DMS153 (cell line): ENCODE data around the gene PCDHA13.
"Not testable (repeated sequence)": the region's sequence is repeated elsewhere in the genome, so short reads cannot be mapped to it uniquely, and the experiment has no call there.

Source experiments
- DNase-seq: peaks from one replicate; lab custom pipeline; 2025; lab: John Stamatoyannopoulos, UW

Gene PCDHA13

DNA sequence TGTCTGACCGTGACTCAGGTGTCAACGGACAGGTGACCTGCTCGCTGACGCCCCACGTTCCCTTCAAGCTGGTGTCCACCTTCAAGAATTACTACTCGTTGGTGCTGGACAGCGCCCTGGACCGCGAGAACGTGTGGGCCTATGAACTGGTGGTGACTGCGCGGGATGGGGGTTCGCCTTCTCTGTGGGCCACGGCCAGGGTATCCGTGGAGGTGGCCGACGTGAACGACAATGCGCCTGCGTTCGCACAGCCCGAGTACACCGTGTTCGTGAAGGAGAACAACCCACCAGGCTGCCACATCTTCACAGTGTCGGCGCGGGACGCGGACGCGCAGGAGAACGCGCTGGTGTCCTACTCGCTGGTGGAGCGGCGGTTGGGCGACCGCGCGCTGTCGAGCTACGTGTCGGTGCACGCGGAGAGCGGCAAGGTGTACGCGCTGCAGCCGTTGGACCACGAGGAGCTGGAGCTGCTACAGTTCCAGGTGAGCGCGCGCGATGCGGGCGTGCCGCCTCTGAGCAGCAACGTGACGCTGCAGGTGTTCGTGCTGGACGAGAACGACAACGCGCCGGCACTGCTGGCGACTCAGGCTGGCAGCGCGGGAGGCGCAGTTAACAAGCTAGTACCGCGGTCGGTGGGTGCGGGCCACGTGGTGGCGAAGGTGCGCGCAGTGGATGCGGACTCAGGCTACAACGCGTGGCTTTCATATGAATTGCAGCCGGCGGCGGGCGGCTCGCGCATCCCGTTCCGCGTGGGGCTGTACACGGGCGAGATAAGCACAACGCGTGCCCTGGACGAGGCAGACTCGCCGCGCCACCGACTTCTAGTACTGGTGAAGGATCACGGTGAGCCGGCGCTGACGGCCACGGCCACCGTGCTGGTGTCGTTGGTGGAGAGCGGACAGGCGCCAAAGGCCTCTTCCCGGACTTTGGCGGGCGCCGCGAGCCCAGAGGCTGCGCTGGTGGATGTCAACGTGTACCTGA lies 11.4 kb upstream of the PCDHA13 start:
- DNase-seq, result no peak

DNA sequence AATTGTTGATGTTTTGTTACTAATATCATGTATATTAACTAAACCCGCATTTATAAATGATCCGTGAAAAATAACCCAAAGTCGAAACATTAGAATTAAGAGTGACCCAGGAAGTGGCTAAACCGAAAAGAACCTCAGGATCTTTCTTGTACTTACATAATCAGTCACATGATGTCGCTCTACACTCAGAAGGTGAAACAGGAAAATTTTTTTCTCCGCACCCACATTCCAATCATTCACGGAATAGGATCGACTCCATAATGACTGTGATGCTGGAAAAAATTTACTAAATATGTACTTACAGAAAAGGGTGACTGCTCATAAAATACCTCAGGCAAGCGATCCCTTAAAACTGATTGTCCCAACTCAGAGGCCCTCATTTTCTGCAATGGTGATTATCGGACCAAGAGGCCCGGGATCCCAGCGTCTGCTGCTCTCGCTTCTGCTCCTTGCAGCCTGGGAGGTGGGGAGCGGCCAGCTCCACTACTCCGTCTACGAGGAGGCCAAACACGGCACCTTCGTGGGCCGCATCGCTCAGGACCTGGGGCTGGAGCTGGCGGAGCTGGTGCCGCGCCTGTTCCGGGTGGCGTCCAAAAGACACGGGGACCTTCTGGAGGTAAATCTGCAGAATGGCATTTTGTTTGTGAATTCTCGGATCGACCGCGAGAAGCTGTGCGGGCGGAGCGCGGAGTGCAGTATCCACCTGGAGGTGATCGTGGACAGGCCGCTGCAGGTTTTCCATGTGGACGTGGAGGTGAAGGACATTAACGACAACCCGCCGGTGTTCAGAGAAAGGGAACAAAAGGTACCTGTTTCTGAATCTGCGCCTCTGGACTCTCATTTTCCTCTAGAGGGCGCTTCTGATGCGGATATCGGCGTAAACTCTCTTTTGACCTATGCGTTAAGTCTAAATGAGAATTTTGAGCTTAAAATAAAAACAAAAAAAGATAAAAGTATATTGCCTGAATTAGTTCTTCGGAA lies 6.5 kb upstream of the PCDHA13 start, which contains the start of gene PCDHA12:
Gene PCDHA12 (plus strand): TSS at position 224 of the 981 bp plus-strand sequence. CDS start 165 bp downstream, at position 389.
- peak; percentile 58 for DNase-seq

DNA sequence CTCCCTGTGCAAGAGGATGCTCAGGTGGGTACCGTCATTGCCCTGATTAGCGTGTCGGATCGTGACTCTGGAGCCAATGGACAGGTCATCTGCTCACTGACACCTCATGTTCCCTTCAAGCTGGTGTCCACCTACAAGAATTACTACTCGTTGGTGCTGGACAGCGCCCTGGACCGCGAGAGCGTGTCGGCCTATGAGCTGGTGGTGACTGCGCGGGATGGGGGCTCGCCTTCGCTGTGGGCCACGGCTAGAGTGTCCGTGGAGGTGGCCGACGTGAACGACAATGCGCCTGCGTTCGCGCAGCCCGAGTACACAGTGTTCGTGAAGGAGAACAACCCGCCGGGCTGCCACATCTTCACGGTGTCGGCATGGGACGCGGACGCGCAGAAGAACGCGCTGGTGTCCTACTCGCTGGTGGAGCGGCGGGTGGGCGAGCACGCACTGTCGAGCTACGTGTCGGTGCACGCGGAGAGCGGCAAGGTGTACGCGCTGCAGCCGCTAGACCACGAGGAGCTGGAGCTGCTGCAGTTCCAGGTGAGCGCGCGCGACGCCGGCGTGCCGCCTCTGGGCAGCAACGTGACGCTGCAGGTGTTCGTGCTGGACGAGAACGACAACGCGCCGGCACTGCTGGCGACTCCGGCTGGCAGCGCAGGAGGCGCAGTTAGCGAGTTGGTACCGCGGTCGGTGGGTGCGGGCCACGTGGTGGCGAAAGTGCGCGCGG lies 5.2 kb upstream of the PCDHA13 start:
- not testable (repeated sequence) for DNase-seq

DNA sequence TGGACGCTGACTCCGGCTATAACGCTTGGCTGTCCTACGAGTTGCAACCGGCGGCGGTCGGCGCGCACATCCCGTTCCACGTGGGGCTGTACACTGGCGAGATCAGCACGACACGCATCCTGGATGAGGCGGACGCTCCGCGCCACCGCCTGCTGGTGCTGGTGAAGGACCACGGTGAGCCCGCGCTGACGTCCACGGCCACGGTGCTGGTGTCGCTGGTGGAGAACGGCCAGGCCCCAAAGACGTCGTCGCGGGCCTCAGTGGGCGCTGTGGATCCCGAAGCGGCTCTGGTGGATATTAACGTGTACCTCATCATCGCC lies 4.7 kb upstream of the PCDHA13 start:
- DNase-seq, result no peak

DNA sequence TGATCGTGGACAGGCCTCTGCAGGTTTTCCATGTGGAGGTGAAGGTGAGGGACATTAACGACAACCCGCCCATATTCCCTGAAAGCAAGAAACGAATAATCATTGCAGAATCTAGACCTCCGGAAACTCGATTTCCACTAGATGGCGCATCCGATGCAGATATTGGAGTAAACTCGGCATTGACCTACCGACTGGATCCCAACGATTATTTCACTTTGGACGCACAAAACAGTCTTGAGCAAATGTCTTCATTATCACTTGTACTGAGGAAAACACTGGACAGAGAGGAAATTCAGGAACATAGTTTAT lies 621 bp downstream of the PCDHA13 start:
- no peak for DNase-seq

DNA sequence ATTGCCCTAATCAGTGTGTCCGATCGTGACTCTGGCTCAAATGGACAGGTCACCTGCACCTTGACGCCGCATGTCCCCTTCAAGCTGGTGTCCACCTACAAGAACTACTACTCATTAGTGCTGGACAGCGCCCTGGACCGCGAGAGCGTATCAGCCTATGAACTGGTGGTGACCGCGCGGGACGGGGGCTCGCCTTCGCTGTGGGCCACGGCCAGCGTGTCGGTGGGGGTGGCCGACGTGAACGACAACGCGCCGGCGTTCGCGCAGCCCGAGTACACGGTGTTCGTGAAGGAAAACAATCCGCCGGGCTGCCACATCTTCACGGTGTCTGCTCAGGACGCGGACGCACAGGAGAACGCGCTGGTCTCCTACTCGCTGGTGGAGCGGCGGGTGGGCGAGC lies 1.4 kb downstream of the PCDHA13 start:
- no peak for DNase-seq

DNA sequence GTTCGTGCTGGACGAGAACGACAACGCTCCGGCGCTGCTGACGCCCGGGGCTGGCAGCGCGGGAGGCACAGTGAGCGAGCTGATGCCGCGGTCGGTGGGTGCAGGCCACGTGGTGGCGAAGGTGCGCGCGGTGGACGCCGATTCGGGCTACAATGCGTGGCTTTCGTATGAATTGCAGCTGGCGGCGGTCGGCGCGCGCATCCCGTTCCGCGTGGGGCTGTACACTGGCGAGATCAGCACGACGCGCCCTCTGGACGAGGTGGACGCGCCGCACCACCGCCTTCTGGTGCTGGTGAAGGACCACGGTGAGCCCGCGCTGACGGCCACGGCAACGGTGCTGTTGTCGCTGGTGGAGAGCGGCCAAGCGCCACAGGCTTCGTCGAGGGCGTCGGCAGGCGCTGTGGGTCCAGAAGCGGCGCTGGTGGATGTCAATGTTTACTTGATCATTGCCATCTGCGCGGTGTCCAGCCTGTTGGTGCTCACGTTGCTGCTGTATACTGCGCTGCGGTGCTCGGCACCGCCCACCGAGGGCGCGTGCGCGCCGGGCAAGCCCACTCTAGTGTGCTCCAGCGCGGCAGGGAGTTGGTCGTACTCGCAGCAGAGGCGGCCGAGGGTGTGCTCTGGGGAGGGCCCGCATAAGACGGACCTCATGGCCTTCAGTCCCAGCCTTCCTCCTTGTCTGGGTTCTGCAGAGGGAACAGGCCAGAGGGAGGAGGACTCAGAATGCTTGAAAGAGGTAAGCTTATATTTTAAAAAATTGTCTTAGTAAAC lies 2.2 kb downstream of the PCDHA13 start:
- DNase-seq, result no peak

DNA sequence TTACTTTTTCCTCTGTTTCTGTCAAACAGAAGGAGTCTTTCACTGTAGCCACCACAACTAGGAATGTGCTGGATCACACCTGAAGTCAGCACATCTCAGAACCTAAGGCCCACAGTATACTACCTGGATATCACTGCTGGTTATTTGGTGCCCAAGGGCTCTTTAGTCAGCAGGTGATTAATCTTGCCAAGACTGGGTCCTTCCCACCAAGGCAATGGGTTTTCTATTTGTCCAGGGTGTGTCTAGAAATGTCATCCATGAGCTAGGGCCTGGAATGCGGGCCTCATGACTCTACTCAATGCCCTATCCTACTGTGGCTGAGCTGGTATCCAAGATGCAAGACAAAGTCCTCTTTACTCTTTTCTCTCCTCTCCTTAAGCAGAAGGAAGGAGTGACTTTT lies 34.4 kb downstream of the PCDHA13 start:
- DNase-seq, result no peak

DNA sequence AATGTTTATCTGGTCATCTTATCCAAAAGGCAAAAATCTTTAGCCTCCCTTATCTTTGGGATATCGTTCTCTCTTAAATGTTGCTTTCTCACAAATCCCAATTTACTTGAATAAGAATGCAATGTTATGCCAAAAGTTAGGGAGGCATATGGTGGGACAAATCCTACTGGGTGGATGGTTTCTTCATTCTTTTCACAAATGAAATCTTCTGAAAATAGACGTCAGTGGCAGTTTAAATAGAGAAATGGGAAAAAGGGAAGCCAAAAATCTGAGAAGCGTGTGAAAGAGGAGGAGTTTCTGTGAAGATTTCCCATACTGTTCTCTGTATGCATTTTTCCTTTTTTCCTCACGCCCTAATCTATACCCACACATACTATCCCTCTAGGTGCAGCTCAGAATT lies 41.7 kb downstream of the PCDHA13 start:
- no peak for DNase-seq

DNA sequence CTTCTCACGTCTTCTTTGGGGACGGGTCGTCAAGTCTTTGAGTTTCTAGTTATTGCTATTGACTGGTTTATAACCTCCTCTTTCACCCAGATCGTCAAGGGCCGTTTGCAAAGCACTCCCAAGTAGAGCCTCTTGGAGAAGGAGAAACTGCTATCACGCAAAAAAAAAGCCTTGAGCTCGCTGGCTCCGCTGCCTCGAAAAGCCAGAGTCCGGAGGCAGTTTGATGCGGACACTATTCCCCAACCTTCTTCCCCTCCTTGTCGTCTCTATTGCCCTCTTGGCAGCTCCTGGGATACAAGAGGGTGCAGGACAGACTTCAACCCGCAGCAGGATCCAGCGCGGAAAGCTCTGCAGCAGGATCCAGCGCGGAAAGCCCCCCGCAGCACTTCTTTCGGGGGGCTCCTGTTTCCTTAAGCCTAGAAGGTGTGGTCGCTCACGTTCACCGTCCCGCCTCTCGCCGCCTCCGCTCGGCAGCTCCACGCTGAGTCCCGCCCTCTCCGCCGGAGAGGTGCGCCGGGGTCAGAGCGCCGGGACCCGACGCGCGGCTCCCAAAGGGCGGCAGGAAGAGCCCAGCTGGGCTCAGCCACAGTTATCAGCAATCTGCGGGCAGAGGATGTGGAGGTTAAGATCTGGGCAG lies 44.0 kb downstream of the PCDHA13 start, which contains the start of gene PCDHAC1:
Gene PCDHAC1 (plus strand): TSS at position 494 of the 637 bp plus-strand sequence. CDS start 594 bp downstream, outside the sequence.
- DNase-seq, result peak; percentile 33

DNA sequence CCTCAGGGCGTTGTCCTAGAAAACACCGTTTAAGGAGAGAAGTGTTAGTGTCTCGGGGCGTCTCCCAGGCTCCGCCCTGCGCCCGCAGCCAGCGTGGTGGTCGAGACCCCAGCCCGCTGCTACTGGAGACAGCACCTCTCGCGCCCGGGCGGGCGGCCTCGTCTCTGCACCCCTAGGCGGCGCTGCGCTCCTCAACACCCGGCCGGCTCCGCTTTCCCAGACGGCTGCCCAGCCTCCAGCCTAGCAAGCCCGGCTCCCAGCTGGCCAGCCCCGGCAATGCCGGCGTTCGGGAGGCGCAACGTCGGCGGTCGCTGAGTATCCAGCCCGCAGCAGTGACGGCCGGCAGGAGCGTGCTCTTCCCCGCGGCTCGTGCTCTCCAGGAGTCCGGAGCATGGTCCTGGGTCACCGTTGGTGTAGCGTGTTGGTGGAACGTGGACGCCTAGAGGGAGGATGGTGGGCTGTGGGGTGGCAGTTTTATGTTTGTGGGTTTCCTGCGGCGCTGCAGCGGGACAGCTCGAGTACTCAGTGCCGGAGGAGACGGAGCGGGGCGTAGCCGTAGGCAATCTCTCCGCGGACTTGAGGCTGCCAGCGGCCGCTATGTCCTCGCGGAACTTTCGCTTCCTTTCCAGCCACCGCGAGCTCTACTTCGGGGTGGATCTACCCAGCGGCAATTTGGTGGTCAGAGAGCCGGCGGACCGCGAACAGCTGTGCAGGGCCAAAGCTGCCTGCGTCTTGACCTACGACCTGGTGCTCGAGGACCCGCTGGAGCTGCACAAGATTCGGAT lies 44.7 kb downstream of the PCDHA13 start:
- peak; percentile 68 for DNase-seq

DNA sequence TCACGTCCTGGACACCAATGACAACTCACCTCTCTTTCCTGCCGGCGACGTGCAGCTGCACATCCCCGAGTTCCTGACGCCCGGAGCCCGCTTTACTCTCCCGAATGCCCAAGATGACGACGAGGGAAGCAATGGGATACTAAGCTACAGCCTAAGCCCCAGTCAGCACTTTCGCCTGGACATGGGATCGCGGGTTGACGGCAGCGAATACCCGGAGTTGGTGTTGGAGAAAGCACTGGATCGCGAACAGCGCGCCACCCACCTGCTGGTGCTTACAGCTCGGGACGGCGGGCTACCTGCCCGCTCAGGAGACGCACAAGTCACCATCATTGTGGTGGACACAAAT lies 45.3 kb downstream of the PCDHA13 start:
- DNase-seq, result no peak
